ENCODE results near the gene VAV3.

DNA sequence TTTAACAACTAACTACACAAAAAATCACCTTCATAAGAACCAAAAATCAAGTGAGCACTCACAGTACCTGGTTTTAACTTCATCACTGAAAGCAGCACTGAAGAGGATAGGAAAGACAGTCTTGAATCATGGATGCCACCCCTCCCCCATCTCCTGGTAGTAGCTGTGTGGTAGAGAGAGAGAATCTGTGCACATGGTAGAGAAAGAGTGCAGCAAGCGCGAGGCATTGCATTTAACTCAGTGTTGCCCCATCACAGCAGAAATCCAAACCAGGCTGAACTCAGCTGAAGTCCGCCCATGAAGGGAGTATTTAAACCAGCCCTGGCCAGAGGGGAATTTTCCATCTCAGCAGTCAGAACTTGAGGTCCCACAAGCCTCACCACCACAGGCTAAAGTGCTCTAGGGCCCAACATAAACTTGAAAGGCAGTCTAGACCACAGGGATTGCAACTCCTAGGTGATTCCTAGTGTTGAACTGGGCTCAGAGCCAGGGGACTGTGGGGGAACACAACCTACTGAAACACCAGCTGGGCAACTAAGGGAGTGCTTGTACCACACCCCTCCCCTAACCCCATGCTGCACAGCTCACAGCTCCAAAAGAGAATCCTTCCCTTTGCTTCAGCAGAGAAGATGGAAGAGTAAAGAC lies 38.4 kb downstream of the VAV3 start:
- TF ChIP-seq, protein P1, sequence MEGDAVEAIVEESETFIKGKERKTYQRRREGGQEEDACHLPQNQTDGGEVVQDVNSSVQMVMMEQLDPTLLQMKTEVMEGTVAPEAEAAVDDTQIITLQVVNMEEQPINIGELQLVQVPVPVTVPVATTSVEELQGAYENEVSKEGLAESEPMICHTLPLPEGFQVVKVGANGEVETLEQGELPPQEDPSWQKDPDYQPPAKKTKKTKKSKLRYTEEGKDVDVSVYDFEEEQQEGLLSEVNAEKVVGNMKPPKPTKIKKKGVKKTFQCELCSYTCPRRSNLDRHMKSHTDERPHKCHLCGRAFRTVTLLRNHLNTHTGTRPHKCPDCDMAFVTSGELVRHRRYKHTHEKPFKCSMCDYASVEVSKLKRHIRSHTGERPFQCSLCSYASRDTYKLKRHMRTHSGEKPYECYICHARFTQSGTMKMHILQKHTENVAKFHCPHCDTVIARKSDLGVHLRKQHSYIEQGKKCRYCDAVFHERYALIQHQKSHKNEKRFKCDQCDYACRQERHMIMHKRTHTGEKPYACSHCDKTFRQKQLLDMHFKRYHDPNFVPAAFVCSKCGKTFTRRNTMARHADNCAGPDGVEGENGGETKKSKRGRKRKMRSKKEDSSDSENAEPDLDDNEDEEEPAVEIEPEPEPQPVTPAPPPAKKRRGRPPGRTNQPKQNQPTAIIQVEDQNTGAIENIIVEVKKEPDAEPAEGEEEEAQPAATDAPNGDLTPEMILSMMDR (IDR thresholded peaks at IDR 0.05): no peak
- no peak for TF ChIP-seq EP300 (IDR thresholded peaks at IDR 0.05; ENCODE audit: low read depth)
- no peak for TF ChIP-seq POLR2AphosphoS5 (IDR thresholded peaks at IDR 0.05)
- TF ChIP-seq POLR2A (IDR thresholded peaks at IDR 0.05): no peak

Measured in transverse colon (tissue), 4 donors.